Measurements from ENCODE around the gene ACSS3. TPM values are rescaled to one million over a fixed set of nuclear protein-coding genes. Genes with fewer than 3 reads are reported as not detected.

The ACSS3 gene
- total and polyA plus RNA-seq, 2 donors (not counting 3 experiments of a cell fraction or from before 2014, with no cell fraction given), result 0.12 to 0.86 TPM

DNA sequence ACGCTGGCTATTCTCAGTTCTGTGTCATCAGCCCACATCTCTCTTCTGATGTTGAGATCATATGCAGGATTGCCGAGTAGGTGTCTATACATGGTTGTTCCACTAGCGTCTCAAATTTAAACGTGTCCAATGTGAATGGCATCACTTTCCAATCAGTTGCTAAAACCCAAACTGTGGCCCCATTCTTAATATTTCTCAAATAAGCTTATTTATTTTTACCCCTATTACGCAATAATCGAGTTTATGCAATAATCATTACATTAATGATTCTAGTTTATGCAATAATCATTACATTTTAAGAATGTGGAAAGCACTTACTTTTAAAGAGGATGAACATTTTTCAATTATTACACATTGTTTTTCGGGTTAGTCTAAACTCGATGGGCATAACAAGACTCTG, 47.8 kb downstream of the ACSS3 start:
- ChIA-PET POLR2A (no interaction called here), CTCF (interaction anchor here (1.0 kb wide), 2 partner anchors 10 to 132 kb away, joined by 3 to 4 read pairs; no protein-coding TSS in a partner anchor)
- H3K36me3 ChIP-seq (ENCODE audit: control insufficient read depth in 2 of 2, extremely low read depth in 1 of 2, insufficient read depth in 2 of 2, low read length in 2 of 2), result no peaks in the 10 kb centered on the region
- BruUV-seq (replicated peaks), result no TSS peak
- no peak overlapping the region for H3K9ac ChIP-seq (replicated peaks; ENCODE audit: extremely low read depth, insufficient read depth, low read length)
- no peak overlapping the region for H3K27ac ChIP-seq (ENCODE audit: insufficient read depth, low read depth, low read length)
- no peaks in the 10 kb centered on the region for H3K9me1 ChIP-seq (replicated peaks; ENCODE audit: control insufficient read depth, extremely low read depth, insufficient read depth, low read length)
- H3K9me3 ChIP-seq (replicated peaks; ENCODE audit: control insufficient read depth, insufficient read depth, low read length), result no peaks in the 10 kb centered on the region
- intact Hi-C loops (cut with micrococcal nuclease) (loop anchor here (5.0 kb wide), 1 partner anchor 132 kb away; no protein-coding TSS in a partner anchor), dilution Hi-C loops (cut with MboI; ENCODE audit: extremely low pct_ligation_motif_present, low sequenced_read_pairs) (no loop called here)
- FAIRE-seq (no peak), DNase-seq (ENCODE audit: low read depth, low spot score) (no peak)
- H3K27me3 ChIP-seq (ENCODE audit: control insufficient read depth in 2 of 2, insufficient read depth in 2 of 2, low read length in 2 of 2), result no peaks in the 10 kb centered on the region
- TF ChIP-seq EZH2 (IDR thresholded peaks at IDR 0.05; ENCODE audit: borderline replicate concordance, low read depth, low read length, severe bottlenecking) (no peak), MYC (IDR thresholded peaks at IDR 0.05; ENCODE audit: low read depth, low read length) (no peak), POLR2AphosphoS5 (IDR thresholded peaks at IDR 0.05; ENCODE audit: insufficient read depth, low read depth, low read length) (no peak), POLR2A (IDR thresholded peaks at IDR 0.05; ENCODE audit: low read depth, low read length) (no peak), FOS (IDR thresholded peaks at IDR 0.05; ENCODE audit: borderline replicate concordance, insufficient read depth, low read length) (no peak), GATA2 (IDR thresholded peaks at IDR 0.05; ENCODE audit: insufficient read depth, insufficient read length, low read depth, low read length) (no peak)
- TF ChIP-seq, protein P1, sequence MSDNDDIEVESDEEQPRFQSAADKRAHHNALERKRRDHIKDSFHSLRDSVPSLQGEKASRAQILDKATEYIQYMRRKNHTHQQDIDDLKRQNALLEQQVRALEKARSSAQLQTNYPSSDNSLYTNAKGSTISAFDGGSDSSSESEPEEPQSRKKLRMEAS (IDR thresholded peaks at IDR 0.05; ENCODE audit: insufficient read depth, insufficient read length), result no peak
- TF ChIP-seq, protein P2, sequence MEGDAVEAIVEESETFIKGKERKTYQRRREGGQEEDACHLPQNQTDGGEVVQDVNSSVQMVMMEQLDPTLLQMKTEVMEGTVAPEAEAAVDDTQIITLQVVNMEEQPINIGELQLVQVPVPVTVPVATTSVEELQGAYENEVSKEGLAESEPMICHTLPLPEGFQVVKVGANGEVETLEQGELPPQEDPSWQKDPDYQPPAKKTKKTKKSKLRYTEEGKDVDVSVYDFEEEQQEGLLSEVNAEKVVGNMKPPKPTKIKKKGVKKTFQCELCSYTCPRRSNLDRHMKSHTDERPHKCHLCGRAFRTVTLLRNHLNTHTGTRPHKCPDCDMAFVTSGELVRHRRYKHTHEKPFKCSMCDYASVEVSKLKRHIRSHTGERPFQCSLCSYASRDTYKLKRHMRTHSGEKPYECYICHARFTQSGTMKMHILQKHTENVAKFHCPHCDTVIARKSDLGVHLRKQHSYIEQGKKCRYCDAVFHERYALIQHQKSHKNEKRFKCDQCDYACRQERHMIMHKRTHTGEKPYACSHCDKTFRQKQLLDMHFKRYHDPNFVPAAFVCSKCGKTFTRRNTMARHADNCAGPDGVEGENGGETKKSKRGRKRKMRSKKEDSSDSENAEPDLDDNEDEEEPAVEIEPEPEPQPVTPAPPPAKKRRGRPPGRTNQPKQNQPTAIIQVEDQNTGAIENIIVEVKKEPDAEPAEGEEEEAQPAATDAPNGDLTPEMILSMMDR (IDR thresholded peaks at IDR 0.05; ENCODE audit: extremely low read depth in 1 of 2, insufficient read depth in 1 of 2, low read depth in 1 of 2, low read length in 2 of 2), result no peak
- H3K4me2 ChIP-seq (ENCODE audit: insufficient read depth, low read length), result no peak overlapping the region
- no peak overlapping the region for H2AFZ ChIP-seq (ENCODE audit: low read depth, low read length)
- no peaks in the 10 kb centered on the region for H3K4me1 ChIP-seq (ENCODE audit: control insufficient read depth, extremely low read depth, insufficient read depth, low read length)
- no peak overlapping the region for H3K4me3 ChIP-seq (replicated peaks in 1 of 3; ENCODE audit: insufficient read depth in 1 of 3, low read depth in 1 of 3, low read length in 3 of 3)
- H4K20me1 ChIP-seq (replicated peaks; ENCODE audit: control insufficient read depth, extremely low read depth, insufficient read depth, low read length), result no peaks in the 10 kb centered on the region
- H3K79me2 ChIP-seq (ENCODE audit: control insufficient read depth, insufficient read depth, low read length), result no peaks in the 10 kb centered on the region

Data from endothelial cell of umbilical vein (primary cell).